GM23338 (cell line): ENCODE data around the gene P2RY8. TPM values are rescaled to one million over a fixed set of nuclear protein-coding genes. Genes with fewer than 3 reads are reported as not detected.

Experiments
- ATAC-seq: fragments of 200-7000 bp; cut with Tn5 transposase; 3 replicates; pipeline ENCODE4 v1.9.1; 2020
- DNase-seq: peaks from one replicate; pipeline ENCODE4 v3.0.0-alpha.2; 2015; ENCODE audit warnings: low spot score
- H2AFZ ChIP-seq: fragments of 200-600 bp; sonication (generic); 2 replicates; pipeline ENCODE4 v1.8.0; 2016; ENCODE audit warnings: antibody characterized with exemption, mild to moderate bottlenecking, moderate library complexity
- H3F3A ChIP-seq: fragments of 200-600 bp; sonication (generic); replicated peaks from 2 replicates; pipeline ENCODE4 v1.8.0; 2017; ENCODE audit warnings: antibody characterized with exemption, mixed run types, low read depth
- H3K27ac ChIP-seq: fragments of 200-600 bp; sonication (generic); 2 replicates; pipeline ENCODE4 v1.6.1; 2016; ENCODE audit warnings: low read depth
- H3K27me3 ChIP-seq: fragments of 200-600 bp; sonication (generic); 2 replicates; pipeline ENCODE4 v1.8.0; 2016; ENCODE audit warnings: mild to moderate bottlenecking, mixed run types, moderate library complexity; ENCODE audit not compliant: insufficient read depth
- H3K36me3 ChIP-seq: fragments of 200-600 bp; sonication (generic); 2 replicates; pipeline ENCODE4 v1.8.0; 2016; ENCODE audit warnings: mild to moderate bottlenecking; ENCODE audit not compliant: insufficient read depth
- H3K4me1 ChIP-seq: fragments of 200-600 bp; sonication (generic); 2 replicates; pipeline ENCODE4 v1.8.0; 2016; ENCODE audit warnings: mild to moderate bottlenecking, moderate library complexity; ENCODE audit not compliant: insufficient read depth
- H3K4me2 ChIP-seq: fragments of 200-600 bp; sonication (generic); 2 replicates; pipeline ENCODE4 v1.7.1; 2017; ENCODE audit warnings: mixed run types
- H3K4me3 ChIP-seq: fragments of 200-600 bp; sonication (generic); 2 replicates; pipeline ENCODE4 v1.6.1; 2016; ENCODE audit warnings: mixed run types
- H3K79me2 ChIP-seq: fragments of 200-600 bp; sonication (generic); replicated peaks from 2 replicates; pipeline ENCODE4 v1.8.0; 2017; ENCODE audit warnings: mild to moderate bottlenecking; ENCODE audit not compliant: insufficient read depth
- H3K9me2 ChIP-seq: fragments of 200-600 bp; sonication (generic); 2 replicates; pipeline ENCODE4 v1.8.0; 2017; ENCODE audit not compliant: insufficient read depth
- H4K20me1 ChIP-seq: fragments of 200-600 bp; sonication (generic); replicated peaks from 2 replicates; pipeline ENCODE4 v1.8.0; 2017; ENCODE audit warnings: mild to moderate bottlenecking; ENCODE audit not compliant: insufficient read depth
- H3K27ac Mint-ChIP-seq: 2 replicates; pipeline ENCODE4 v1.8.0; 2020; ENCODE audit warnings: inconsistent platforms, mild to moderate bottlenecking, moderate library complexity, mixed read lengths
- H3K27me3 Mint-ChIP-seq: 3 replicates; pipeline ENCODE4 v1.8.0; 2022; ENCODE audit warnings: low read depth, mild to moderate bottlenecking, moderate library complexity, mixed read lengths, inconsistent platforms; ENCODE audit not compliant: insufficient read depth, poor library complexity
- H3K36me3 Mint-ChIP-seq: 3 replicates; pipeline ENCODE4 v1.8.0; 2021; ENCODE audit warnings: low read depth, mild to moderate bottlenecking, inconsistent platforms, moderate library complexity, mixed read lengths
- H3K4me1 Mint-ChIP-seq: 3 replicates; pipeline ENCODE4 v1.8.0; 2020; ENCODE audit warnings: mild to moderate bottlenecking, inconsistent platforms, mixed read lengths
- H3K4me3 Mint-ChIP-seq: 3 replicates; pipeline ENCODE4 v1.8.0; 2021; ENCODE audit warnings: moderate library complexity, mild to moderate bottlenecking, inconsistent platforms, mixed read lengths
- H3K9me3 Mint-ChIP-seq: 3 replicates; pipeline ENCODE4 v1.8.0; 2020; ENCODE audit warnings: moderate library complexity, mild to moderate bottlenecking, inconsistent platforms, mixed read lengths
- CREB1 ChIP-seq: fragments of 250-450 bp; sonication (Bioruptor Pico); IDR thresholded peaks from 2 replicates; pipeline ENCODE4 v1.5.0; 2020; ENCODE audit warnings: low read depth, mild to moderate bottlenecking, moderate library complexity
- EZH2phosphoT487 ChIP-seq: fragments of 200-600 bp; sonication (generic); IDR thresholded peaks from one replicate; pipeline ENCODE4 v1.8.1; 2018; ENCODE audit warnings: antibody characterized with exemption; ENCODE audit not compliant: unreplicated experiment
- NANOG ChIP-seq: IDR thresholded peaks from 2 replicates; pipeline ENCODE4 v1.6.1; 2016; ENCODE audit warnings: antibody characterized with exemption, borderline replicate concordance
- POLR2AphosphoS5 ChIP-seq: IDR thresholded peaks from 2 replicates; pipeline ENCODE4 v1.6.1; 2016; ENCODE audit warnings: antibody characterized with exemption, low read depth
- ZNF114 ChIP-seq: fragments of 250-450 bp; sonication (Bioruptor Pico); IDR thresholded peaks from 2 replicates; pipeline ENCODE4 v1.5.0; 2020; ENCODE audit warnings: mild to moderate bottlenecking, moderate library complexity
- polyA plus RNA-seq: library from polyadenylated mRNA; unstranded; fragments of >200 nt; fragmentation: Nextera tagmentation; extraction: Ambion mirVana; gene quantifications from 2 replicates; pipeline ENCODE4 v1.2.1, GENCODE V29; 2016
- total RNA-seq: library from RNA; depleted of rRNA; stranded (reverse); fragments of >200 nt; shearing (Covaris generic); gene quantifications from 2 replicates; pipeline ENCODE4 v1.2.3, GENCODE V29; 2014
- TF ChIP-seq, protein P1 (sequence below): IDR thresholded peaks from one replicate; pipeline ENCODE4 v1.6.1; 2018; ENCODE audit warnings: antibody characterized with exemption; ENCODE audit not compliant: unreplicated experiment
- TF ChIP-seq, protein P2 (sequence below): fragments of 250-450 bp; sonication (Bioruptor Pico); IDR thresholded peaks from 2 replicates; pipeline ENCODE4 v1.5.0; 2020; ENCODE audit warnings: mild to moderate bottlenecking, moderate library complexity

The P2RY8 gene
- total and polyA plus RNA-seq, 2 experiments from 2014 or later = 0.24 TPM; not detected in 1

DNA sequence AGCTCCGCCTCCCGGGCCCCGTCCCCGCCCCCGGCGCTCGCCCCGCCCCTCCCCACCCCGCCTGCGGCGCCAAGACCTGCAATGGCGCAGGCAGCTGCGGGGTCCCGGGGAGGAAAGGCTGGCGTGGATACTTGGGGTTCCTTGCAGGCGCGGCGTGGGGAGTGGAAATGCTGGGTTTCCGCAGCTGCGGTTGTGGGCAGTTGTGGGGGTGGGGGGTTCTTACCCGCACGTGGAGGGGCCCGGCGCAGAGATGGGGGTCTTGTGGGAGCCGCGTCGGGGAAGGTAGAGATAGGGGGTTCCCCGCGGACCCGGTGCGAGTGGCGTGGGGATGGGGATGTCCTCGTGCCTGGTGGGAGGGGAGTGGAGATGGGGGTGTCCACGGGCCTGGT is 83.6 kb downstream of the P2RY8 start:
- Mint-ChIP-seq H3K9me3 (peaks cover 43% of the 10 kb centered on the region), H3K27me3 (peaks cover 16% of the 10 kb centered on the region), H3K4me3 (peak overlapping the region; percentile 74), H3K27ac (no peak overlapping the region), H3K4me1 (no peaks in the 10 kb centered on the region; the same call in 2 of the 3 replicates), H3K36me3 (peaks cover 24% of the 10 kb centered on the region)
- peak; percentile 26 for ATAC-seq
- Histone ChIP-seq H3K27ac (no peak overlapping the region), H3K9me2 (peaks cover 9% of the 10 kb centered on the region; the same call in 1 of the 2 replicates), H3F3A (0 out of 2 replicates have a peak, but pooled peaks cover 4% of the 10 kb centered on the region), H2AFZ (no peak overlapping the region), H3K4me3 (peak overlapping the region; percentile 59), H3K4me2 (peak overlapping the region; percentile 38; the same call in 1 of the 2 replicates), H3K36me3 (no peaks in the 10 kb centered on the region), H3K27me3 (no peaks in the 10 kb centered on the region), H3K4me1 (no peaks in the 10 kb centered on the region), H3K79me2 (peaks cover 42% of the 10 kb centered on the region), H4K20me1 (no peaks in the 10 kb centered on the region)
- no peak for DNase-seq
- TF ChIP-seq EZH2phosphoT487 (no peak), CREB1 (CRISPR knock-in tag) (no peak), ZNF114 (no peak), POLR2AphosphoS5 (peak; percentile 55; the same call in 1 of the 2 replicates), NANOG (no peak)
- TF ChIP-seq, protein P1, sequence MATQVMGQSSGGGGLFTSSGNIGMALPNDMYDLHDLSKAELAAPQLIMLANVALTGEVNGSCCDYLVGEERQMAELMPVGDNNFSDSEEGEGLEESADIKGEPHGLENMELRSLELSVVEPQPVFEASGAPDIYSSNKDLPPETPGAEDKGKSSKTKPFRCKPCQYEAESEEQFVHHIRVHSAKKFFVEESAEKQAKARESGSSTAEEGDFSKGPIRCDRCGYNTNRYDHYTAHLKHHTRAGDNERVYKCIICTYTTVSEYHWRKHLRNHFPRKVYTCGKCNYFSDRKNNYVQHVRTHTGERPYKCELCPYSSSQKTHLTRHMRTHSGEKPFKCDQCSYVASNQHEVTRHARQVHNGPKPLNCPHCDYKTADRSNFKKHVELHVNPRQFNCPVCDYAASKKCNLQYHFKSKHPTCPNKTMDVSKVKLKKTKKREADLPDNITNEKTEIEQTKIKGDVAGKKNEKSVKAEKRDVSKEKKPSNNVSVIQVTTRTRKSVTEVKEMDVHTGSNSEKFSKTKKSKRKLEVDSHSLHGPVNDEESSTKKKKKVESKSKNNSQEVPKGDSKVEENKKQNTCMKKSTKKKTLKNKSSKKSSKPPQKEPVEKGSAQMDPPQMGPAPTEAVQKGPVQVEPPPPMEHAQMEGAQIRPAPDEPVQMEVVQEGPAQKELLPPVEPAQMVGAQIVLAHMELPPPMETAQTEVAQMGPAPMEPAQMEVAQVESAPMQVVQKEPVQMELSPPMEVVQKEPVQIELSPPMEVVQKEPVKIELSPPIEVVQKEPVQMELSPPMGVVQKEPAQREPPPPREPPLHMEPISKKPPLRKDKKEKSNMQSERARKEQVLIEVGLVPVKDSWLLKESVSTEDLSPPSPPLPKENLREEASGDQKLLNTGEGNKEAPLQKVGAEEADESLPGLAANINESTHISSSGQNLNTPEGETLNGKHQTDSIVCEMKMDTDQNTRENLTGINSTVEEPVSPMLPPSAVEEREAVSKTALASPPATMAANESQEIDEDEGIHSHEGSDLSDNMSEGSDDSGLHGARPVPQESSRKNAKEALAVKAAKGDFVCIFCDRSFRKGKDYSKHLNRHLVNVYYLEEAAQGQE = no peak
- TF ChIP-seq, protein P2, sequence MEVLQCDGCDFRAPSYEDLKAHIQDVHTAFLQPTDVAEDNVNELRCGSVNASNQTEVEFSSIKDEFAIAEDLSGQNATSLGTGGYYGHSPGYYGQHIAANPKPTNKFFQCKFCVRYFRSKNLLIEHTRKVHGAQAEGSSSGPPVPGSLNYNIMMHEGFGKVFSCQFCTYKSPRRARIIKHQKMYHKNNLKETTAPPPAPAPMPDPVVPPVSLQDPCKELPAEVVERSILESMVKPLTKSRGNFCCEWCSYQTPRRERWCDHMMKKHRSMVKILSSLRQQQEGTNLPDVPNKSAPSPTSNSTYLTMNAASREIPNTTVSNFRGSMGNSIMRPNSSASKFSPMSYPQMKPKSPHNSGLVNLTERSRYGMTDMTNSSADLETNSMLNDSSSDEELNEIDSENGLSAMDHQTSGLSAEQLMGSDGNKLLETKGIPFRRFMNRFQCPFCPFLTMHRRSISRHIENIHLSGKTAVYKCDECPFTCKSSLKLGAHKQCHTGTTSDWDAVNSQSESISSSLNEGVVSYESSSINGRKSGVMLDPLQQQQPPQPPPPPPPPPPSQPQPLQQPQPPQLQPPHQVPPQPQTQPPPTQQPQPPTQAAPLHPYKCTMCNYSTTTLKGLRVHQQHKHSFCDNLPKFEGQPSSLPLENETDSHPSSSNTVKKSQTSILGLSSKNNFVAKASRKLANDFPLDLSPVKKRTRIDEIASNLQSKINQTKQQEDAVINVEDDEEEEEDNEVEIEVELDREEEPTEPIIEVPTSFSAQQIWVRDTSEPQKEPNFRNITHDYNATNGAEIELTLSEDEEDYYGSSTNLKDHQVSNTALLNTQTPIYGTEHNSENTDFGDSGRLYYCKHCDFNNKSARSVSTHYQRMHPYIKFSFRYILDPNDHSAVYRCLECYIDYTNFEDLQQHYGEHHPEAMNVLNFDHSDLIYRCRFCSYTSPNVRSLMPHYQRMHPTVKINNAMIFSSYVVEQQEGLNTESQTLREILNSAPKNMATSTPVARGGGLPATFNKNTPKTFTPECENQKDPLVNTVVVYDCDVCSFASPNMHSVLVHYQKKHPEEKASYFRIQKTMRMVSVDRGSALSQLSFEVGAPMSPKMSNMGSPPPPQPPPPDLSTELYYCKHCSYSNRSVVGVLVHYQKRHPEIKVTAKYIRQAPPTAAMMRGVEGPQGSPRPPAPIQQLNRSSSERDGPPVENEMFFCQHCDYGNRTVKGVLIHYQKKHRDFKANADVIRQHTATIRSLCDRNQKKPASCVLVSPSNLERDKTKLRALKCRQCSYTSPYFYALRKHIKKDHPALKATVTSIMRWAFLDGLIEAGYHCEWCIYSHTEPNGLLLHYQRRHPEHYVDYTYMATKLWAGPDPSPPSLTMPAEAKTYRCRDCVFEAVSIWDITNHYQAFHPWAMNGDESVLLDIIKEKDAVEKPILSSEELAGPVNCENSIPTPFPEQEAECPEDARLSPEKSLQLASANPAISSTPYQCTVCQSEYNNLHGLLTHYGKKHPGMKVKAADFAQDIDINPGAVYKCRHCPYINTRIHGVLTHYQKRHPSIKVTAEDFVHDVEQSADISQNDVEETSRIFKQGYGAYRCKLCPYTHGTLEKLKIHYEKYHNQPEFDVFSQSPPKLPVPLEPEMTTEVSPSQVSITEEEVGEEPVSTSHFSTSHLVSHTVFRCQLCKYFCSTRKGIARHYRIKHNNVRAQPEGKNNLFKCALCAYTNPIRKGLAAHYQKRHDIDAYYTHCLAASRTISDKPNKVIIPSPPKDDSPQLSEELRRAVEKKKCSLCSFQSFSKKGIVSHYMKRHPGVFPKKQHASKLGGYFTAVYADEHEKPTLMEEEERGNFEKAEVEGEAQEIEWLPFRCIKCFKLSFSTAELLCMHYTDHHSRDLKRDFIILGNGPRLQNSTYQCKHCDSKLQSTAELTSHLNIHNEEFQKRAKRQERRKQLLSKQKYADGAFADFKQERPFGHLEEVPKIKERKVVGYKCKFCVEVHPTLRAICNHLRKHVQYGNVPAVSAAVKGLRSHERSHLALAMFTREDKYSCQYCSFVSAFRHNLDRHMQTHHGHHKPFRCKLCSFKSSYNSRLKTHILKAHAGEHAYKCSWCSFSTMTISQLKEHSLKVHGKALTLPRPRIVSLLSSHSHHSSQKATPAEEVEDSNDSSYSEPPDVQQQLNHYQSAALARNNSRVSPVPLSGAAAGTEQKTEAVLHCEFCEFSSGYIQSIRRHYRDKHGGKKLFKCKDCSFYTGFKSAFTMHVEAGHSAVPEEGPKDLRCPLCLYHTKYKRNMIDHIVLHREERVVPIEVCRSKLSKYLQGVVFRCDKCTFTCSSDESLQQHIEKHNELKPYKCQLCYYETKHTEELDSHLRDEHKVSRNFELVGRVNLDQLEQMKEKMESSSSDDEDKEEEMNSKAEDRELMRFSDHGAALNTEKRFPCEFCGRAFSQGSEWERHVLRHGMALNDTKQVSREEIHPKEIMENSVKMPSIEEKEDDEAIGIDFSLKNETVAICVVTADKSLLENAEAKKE (CRISPR knock-in tag) = no peak
